Esophagus muscularis mucosa (tissue), 3 donors: ENCODE data around the gene RHOBTB3.

ENCODE experiments used
- CTCF ChIP-seq, 3 experiments: fragments of 200-600 bp in 2 of 3; fragments of 450-650 bp in 1 of 3; sonication (generic) in 2 of 3; IDR thresholded peaks; one replicate each; pipeline ENCODE4 v1.5.1; 2017 to 2019; ENCODE audit warnings: antibody characterized with exemption in 3 of 3, mild to moderate bottlenecking in 2 of 3, moderate library complexity in 1 of 3
- POLR2A ChIP-seq: fragments of 450-650 bp; IDR thresholded peaks from one replicate; pipeline ENCODE4 v1.6.1; 2017; ENCODE audit warnings: antibody characterized with exemption, moderate library complexity, mild to moderate bottlenecking, low read depth

GRCh38 chr5:95823738-95824609, 92.8 kb downstream of the RHOBTB3 start:
- no peak for TF ChIP-seq CTCF (IDR thresholded peaks at IDR 0.05)
- no peak for TF ChIP-seq POLR2A
